H9 (cell line): ENCODE measurements around the gene ZNF396. TPM values are rescaled to one million over a fixed set of nuclear protein-coding genes. Genes with fewer than 3 reads are reported as not detected.

Source experiments
- DNase-seq: peaks from one replicate; pipeline ENCODE4 v3.0.0-alpha.2; 2017
- H2AFZ ChIP-seq: one replicate; pipeline ENCODE4 v1.6.1; 2013; ENCODE audit warnings: mild to moderate bottlenecking, low read length, control low read depth, moderate library complexity
- H2AK5ac ChIP-seq: 2 replicates; pipeline ENCODE4 v1.6.1; 2013; ENCODE audit warnings: low read length, control low read depth, mixed read lengths; ENCODE audit not compliant: insufficient read length
- H2BK120ac ChIP-seq: one replicate; pipeline ENCODE4 v1.6.1; 2013; ENCODE audit warnings: low read depth, mild to moderate bottlenecking, low read length, control low read depth, inconsistent platforms; ENCODE audit not compliant: poor library complexity, severe bottlenecking
- H2BK12ac ChIP-seq: 2 replicates; pipeline ENCODE4 v1.6.1; 2013; ENCODE audit warnings: low read length, control low read depth, mixed read lengths, low read depth; ENCODE audit not compliant: insufficient read length
- H2BK15ac ChIP-seq: 2 replicates; pipeline ENCODE4 v1.6.1; 2013; ENCODE audit warnings: low read depth, low read length, control low read depth
- H2BK20ac ChIP-seq: one replicate; pipeline ENCODE4 v1.6.1; 2013; ENCODE audit warnings: low read depth, mild to moderate bottlenecking, low read length, control low read depth, inconsistent platforms; ENCODE audit not compliant: poor library complexity, severe bottlenecking
- H2BK5ac ChIP-seq: 2 replicates; pipeline ENCODE4 v1.6.1; 2013; ENCODE audit warnings: low read length, control low read depth, mixed read lengths; ENCODE audit not compliant: insufficient read length
- H3K14ac ChIP-seq: 2 replicates; pipeline ENCODE4 v1.6.1; 2013; ENCODE audit warnings: low read length, control low read depth; ENCODE audit not compliant: insufficient read depth
- H3K18ac ChIP-seq: 2 replicates; pipeline ENCODE4 v1.6.1; 2013; ENCODE audit warnings: low read depth, mild to moderate bottlenecking, mixed read lengths, low read length, control low read depth; ENCODE audit not compliant: insufficient read length
- H3K23ac ChIP-seq: 2 replicates; pipeline ENCODE4 v1.6.1; 2013; ENCODE audit warnings: low read length, control low read depth, mixed read lengths, low read depth; ENCODE audit not compliant: insufficient read length
- H3K23me2 ChIP-seq: 2 replicates; pipeline ENCODE4 v1.6.1; 2013; ENCODE audit warnings: low read depth, mild to moderate bottlenecking, mixed read lengths, low read length, control low read depth; ENCODE audit not compliant: insufficient read length, poor library complexity, severe bottlenecking
- H3K27ac ChIP-seq: 2 replicates; pipeline ENCODE4 v1.5.1; 2013; ENCODE audit warnings: low read length, control low read depth, mixed read lengths, low read depth; ENCODE audit not compliant: insufficient read length
- H3K27me3 ChIP-seq: 2 replicates; pipeline ENCODE4 v1.6.1; 2013; ENCODE audit warnings: low read length, control low read depth, inconsistent platforms; ENCODE audit not compliant: insufficient read depth
- H3K4ac ChIP-seq: 2 replicates; pipeline ENCODE4 v1.6.1; 2013; ENCODE audit warnings: low read depth, mild to moderate bottlenecking, control low read depth, inconsistent platforms, low read length, moderate library complexity
- H3K4me1 ChIP-seq: 2 replicates; pipeline ENCODE4 v1.6.1; 2013; ENCODE audit warnings: low read length, control low read depth, inconsistent platforms; ENCODE audit not compliant: insufficient read depth
- H3K4me2 ChIP-seq: 2 replicates; pipeline ENCODE4 v1.6.1; 2013; ENCODE audit warnings: low read length, control low read depth, mixed read lengths; ENCODE audit not compliant: insufficient read length, insufficient read depth
- H3K56ac ChIP-seq: 2 replicates; pipeline ENCODE4 v1.6.1; 2013; ENCODE audit warnings: low read depth, mild to moderate bottlenecking, mixed read lengths, low read length, control low read depth; ENCODE audit not compliant: insufficient read length
- H3K79me1 ChIP-seq: 2 replicates; pipeline ENCODE4 v1.6.1; 2013; ENCODE audit warnings: low read depth, mild to moderate bottlenecking, moderate library complexity, low read length, control low read depth, inconsistent platforms; ENCODE audit not compliant: insufficient read depth, poor library complexity, severe bottlenecking
- H3K79me2 ChIP-seq: 2 replicates; pipeline ENCODE4 v1.6.1; 2013; ENCODE audit warnings: low read length, control low read depth, inconsistent platforms; ENCODE audit not compliant: insufficient read depth
- H3K9ac ChIP-seq: 2 replicates; pipeline ENCODE4 v1.6.1; 2013; ENCODE audit warnings: low read length, control low read depth, mixed read lengths; ENCODE audit not compliant: insufficient read length; ENCODE audit errors: extremely low read depth
- H3K9me3 ChIP-seq: one replicate; pipeline ENCODE4 v1.6.1; 2013; ENCODE audit warnings: low read depth, low read length, inconsistent platforms; ENCODE audit not compliant: control insufficient read depth
- H3T11ph ChIP-seq: one replicate; pipeline ENCODE4 v1.6.1; 2013; ENCODE audit warnings: mild to moderate bottlenecking, low read length, control low read depth, inconsistent platforms
- H4K20me1 ChIP-seq: one replicate; pipeline ENCODE4 v1.6.1; 2013; ENCODE audit not compliant: control insufficient read depth, insufficient read length, insufficient read depth
- H4K5ac ChIP-seq: 2 replicates; pipeline ENCODE4 v1.6.1; 2013; ENCODE audit warnings: low read depth, mild to moderate bottlenecking, mixed read lengths, low read length, control low read depth; ENCODE audit not compliant: insufficient read length
- H4K8ac ChIP-seq: replicated peaks from 2 replicates; pipeline ENCODE4 v1.6.1; 2013; ENCODE audit warnings: low read length, control low read depth, mixed read lengths, low read depth; ENCODE audit not compliant: insufficient read length
- H4K91ac ChIP-seq: 2 replicates; pipeline ENCODE4 v1.6.1; 2013; ENCODE audit warnings: low read depth, mild to moderate bottlenecking, moderate library complexity, mixed read lengths, low read length, control low read depth; ENCODE audit not compliant: insufficient read length
- H3K27ac Mint-ChIP-seq, 3 experiments: 2 replicates in 2 of 3; 3 replicates in 1 of 3; pipeline ENCODE4 v1.8.0; 2020 to 2021; ENCODE audit warnings: mixed read lengths in 3 of 3, mild to moderate bottlenecking in 1 of 3, moderate library complexity in 1 of 3
- H3K27me3 Mint-ChIP-seq: 2 replicates; pipeline ENCODE4 v1.8.0; 2021; ENCODE audit warnings: low read depth, mild to moderate bottlenecking, moderate library complexity, mixed read lengths
- H3K36me3 Mint-ChIP-seq, 3 experiments: 2 replicates in 2 of 3; 3 replicates in 1 of 3; pipeline ENCODE4 v1.8.0; 2020 to 2021; ENCODE audit warnings: low read depth in 3 of 3, mixed read lengths in 3 of 3; ENCODE audit not compliant: insufficient read depth in 1 of 3
- H3K4me1 Mint-ChIP-seq, 2 experiments: 2 replicates each; pipeline ENCODE4 v1.8.0; 2020; ENCODE audit warnings: mixed read lengths in 2 of 2
- H3K4me3 Mint-ChIP-seq, 2 experiments: 2 replicates in 1 of 2; 3 replicates in 1 of 2; pipeline ENCODE4 v1.8.0; 2020 to 2021; ENCODE audit warnings: mild to moderate bottlenecking in 2 of 2, mixed read lengths in 2 of 2, moderate library complexity in 1 of 2
- H3K9me3 Mint-ChIP-seq, 2 experiments: 2 replicates in 1 of 2; 3 replicates in 1 of 2; pipeline ENCODE4 v1.8.0; 2020; ENCODE audit warnings: mild to moderate bottlenecking in 2 of 2, mixed read lengths in 2 of 2, moderate library complexity in 1 of 2
- WGBS: extraction: QIAGEN DNeasy Blood & Tissue Kit; methylation state at CpG from one replicate; pipeline ENCODE4 v1.1.7; 2013; ENCODE audit warnings: missing lambda C conversion rate, low lambda C conversion rate, mixed read lengths; ENCODE audit not compliant: insufficient read length; ENCODE audit errors: extremely low coverage; 5-methylcytosine and 5-hydroxymethylcytosine counted together
- total RNA-seq: library from RNA; stranded (reverse); gene quantifications from 2 replicates; pipeline ENCODE4 v1.2.1, GENCODE V29; 2021
- TF ChIP-seq, protein P1 (sequence below): fragments of 200-600 bp; sonication (generic); conservative IDR thresholded peaks from 3 replicates; pipeline ENCODE4 v1.8.0; 2021; ENCODE audit warnings: antibody characterized with exemption, mild to moderate bottlenecking

The ZNF396 gene
- total RNA-seq, 1 experiment from 2014 or later, result 1.2 TPM

DNA sequence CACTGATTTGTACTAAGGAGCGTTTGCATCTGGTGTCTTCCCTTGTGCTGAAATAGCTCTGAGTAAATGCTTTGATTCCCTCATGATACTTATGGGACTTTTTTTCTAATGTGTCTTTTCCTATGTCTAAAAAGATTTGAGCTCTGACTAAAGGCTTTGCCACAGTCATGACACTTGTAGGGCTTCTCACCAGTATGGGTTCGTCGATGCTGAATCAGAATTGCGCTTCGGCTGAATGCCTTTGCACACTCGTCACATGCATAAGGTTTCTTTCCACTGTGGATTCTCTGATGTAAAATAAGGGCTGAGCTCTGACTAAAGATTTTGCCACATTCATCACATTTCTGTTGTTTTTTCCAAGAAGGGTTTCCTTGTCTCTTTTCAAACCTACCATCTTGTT, 8.0 kb downstream of the ZNF396 start:
- H3K23ac ChIP-seq, result no peak overlapping the region
- H2AK5ac ChIP-seq, result no peak overlapping the region
- H3K27ac ChIP-seq, result no peak overlapping the region
- no peaks in the 10 kb centered on the region for H3K9me3 ChIP-seq
- no peak overlapping the region for H3K14ac ChIP-seq
- H3K79me2 ChIP-seq, result no peaks in the 10 kb centered on the region
- H3K4ac ChIP-seq, result no peak overlapping the region
- Mint-ChIP-seq H3K4me3 (no peak overlapping the region), H3K9me3 (no peaks in the 10 kb centered on the region), H3K4me1 (no peaks in the 10 kb centered on the region), H3K27me3 (no peaks in the 10 kb centered on the region), H3K27ac (no peak overlapping the region), H3K36me3 (no peaks in the 10 kb centered on the region)
- H2BK20ac ChIP-seq, result no peak overlapping the region
- H2AFZ ChIP-seq, result no peak overlapping the region
- H4K5ac ChIP-seq, result no peak overlapping the region
- no peak overlapping the region for H2BK5ac ChIP-seq
- H2BK15ac ChIP-seq, result no peak overlapping the region
- no CpG with 5 or more reads among the region's 6 CpGs for WGBS
- TF ChIP-seq, protein P1, sequence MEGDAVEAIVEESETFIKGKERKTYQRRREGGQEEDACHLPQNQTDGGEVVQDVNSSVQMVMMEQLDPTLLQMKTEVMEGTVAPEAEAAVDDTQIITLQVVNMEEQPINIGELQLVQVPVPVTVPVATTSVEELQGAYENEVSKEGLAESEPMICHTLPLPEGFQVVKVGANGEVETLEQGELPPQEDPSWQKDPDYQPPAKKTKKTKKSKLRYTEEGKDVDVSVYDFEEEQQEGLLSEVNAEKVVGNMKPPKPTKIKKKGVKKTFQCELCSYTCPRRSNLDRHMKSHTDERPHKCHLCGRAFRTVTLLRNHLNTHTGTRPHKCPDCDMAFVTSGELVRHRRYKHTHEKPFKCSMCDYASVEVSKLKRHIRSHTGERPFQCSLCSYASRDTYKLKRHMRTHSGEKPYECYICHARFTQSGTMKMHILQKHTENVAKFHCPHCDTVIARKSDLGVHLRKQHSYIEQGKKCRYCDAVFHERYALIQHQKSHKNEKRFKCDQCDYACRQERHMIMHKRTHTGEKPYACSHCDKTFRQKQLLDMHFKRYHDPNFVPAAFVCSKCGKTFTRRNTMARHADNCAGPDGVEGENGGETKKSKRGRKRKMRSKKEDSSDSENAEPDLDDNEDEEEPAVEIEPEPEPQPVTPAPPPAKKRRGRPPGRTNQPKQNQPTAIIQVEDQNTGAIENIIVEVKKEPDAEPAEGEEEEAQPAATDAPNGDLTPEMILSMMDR, result no peak
- no peaks in the 10 kb centered on the region for H4K20me1 ChIP-seq
- no peak overlapping the region for H3K9ac ChIP-seq
- no peak for DNase-seq
- no peak overlapping the region for H2BK12ac ChIP-seq
- no peaks in the 10 kb centered on the region for H3K79me1 ChIP-seq
- no peak overlapping the region for H3K18ac ChIP-seq
- H3K56ac ChIP-seq, result no peak overlapping the region
- H4K8ac ChIP-seq, result no peak overlapping the region
- no peak overlapping the region for H3K4me2 ChIP-seq
- H3T11ph ChIP-seq, result no peak overlapping the region
- H2BK120ac ChIP-seq, result no peak overlapping the region
- H3K23me2 ChIP-seq, result no peaks in the 10 kb centered on the region
- no peaks in the 10 kb centered on the region for H3K4me1 ChIP-seq
- H4K91ac ChIP-seq, result no peak overlapping the region
- no peaks in the 10 kb centered on the region for H3K27me3 ChIP-seq
